HG03565 (cell line): Measurements from ENCODE around the gene AKAP8L.
"Not testable (repeated sequence)": the region's sequence is repeated elsewhere in the genome, so short reads cannot be mapped to it uniquely, and the experiment has no call there.

Source experiments
- ATAC-seq: cut with Tn5 transposase; IDR thresholded peaks from one replicate; pipeline ENCODE4 v1.9.1; 2021; ENCODE audit warnings: mild to moderate bottlenecking, moderate library complexity; ENCODE audit not compliant: unreplicated experiment

AKAP8L gene

DNA sequence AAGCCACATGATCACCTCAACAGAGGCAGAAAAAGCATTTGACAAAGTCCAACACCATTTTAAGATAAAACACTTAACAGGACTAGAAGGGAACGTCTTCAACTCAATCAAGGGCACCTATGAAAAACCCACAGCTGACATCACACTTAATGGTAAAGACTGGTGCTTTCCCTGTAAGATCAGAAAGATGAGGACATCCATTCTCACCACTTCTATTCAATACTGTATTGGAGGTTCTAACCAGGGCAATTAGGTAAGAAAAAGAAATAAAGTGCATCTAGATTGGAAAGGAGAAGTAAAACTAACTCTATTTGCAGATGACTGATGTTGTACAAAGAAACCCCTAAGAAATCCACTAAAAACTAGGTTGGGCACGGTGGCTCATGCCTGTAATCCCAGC lies 28.0 kb downstream of the AKAP8L start:
- ATAC-seq: no peak

GRCh38 chr19:15381864-15382263 lies 36.9 kb downstream of the AKAP8L start:
- ATAC-seq: no peak

DNA sequence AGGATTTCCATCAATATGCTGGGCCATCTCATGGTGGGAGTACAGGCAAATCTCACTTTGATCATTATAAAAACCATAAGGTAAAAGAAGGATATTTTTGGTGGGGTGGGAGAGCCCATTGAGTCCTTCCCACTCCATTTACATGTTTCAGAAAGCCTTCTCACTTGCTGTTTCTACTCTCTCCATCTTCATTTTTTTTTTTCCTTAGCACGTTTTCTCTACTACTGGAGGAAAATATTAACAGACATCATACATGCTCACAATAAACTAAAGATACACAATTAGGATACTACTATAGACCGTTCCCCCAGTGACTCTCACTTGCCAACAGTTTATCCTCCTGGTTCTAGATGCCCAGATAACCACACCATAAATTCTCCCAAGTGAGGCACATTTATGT lies 37.4 kb downstream of the AKAP8L start:
- no peak for ATAC-seq

DNA sequence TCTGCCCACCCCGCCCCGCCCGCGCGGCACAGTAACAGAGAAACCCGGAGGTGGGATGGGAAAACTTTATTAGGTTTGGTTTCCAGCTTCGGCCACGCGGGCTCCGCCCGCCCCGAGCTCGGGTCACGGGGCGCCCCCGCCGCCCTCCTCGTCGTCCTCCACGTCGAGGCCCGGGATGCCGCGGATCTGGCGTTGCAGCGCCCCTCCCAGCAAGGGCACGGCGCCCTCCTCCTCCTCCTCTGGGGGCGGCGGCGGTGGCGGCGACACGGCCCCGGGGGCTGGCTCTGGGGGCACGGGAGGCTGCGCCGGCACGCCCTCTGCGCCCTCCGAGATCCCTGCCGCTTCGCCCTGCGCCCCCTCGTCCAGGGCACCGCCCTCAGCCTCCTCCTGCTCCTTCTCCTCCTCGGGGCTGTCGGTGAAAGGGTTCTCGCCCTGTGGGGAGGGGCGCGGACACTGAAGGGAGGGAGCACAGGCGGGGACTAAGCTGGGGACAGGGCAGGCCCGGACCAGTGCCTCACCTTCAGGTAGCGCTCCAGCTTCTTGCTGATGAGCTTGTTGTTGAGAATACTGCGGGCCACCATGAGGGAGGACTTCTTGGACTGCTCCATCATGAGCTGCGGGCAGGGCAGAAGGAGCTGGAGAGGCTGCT lies 38.7 kb downstream of the AKAP8L start:
- ATAC-seq: peak; percentile 13

DNA sequence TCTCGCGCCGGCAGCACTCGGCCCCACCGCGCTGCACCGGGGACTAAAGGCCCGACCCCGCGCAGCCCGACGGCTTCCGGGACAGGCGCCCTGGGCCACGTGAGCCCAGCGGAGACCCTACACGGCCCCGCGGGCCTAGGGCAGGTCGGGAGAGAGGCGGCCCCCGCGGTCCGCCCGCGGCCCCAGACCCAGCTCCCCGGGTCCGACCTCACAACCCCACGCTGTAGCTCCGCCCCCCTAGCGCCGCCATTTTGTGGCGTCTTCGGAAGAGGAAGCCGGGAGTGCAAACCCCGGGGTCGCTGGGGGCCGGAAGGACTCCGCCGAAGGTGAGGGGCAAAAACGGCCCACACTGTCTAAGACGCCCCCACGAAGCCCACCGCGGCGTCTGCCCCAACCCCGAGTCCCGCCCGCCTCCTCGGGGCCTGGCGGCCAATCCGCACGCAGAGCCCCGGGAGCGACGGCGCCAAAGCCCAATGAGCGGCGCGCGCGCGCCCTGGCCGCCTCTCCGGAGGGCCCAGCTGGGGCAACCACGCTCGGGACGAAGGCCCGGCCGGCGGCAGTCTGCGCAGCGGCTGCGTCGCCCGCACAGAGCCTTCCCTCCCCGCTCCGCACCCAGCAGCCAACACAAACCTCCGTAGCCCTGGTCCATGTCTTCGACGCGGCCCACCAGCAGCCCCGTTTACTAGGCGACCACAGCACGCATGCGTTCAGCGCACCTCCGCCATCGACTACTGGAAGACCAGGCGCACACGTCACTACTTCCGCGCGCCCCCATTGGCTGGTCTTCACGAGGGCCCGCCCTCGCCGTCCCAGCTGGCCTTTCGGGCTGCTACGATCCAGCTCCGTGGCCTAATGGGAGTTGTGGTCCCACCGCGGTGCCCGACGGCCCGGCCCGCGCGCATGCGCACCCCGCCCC lies 39.4 kb downstream of the AKAP8L start, which contains the start of gene AKAP8:
Gene AKAP8, minus strand, starts transcription at position 705 of the 916 bp plus-strand sequence. Its CDS starts 56 bp downstream, at position 649.
- peak; percentile 75 for ATAC-seq

DNA sequence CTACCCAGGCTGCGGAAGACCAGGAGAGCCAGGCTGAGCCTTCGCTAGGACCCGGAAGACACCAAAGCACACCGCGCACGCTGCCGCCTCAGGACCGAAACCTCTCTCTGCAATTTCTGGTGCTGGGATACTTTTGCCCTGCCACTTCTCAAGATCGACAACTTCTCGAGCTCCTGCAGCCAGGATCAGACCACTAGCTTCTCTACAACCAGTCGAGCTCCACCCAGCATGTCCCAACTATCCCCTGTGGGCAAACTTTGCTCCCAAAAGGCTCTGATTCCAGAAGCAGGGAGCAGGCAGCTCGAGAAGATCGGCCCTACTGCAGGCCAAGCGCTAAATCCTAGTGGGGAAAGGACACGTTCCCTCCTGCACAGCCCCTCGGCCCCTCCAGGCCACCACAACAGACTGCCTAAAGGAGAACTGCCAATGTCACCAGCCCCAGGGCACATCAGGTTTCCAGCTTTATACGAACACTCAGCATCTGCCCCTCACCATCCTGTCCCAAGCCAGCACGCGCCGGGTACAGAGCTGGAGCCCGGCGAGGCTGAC lies 40.2 kb downstream of the AKAP8L start:
- ATAC-seq: no peak

DNA sequence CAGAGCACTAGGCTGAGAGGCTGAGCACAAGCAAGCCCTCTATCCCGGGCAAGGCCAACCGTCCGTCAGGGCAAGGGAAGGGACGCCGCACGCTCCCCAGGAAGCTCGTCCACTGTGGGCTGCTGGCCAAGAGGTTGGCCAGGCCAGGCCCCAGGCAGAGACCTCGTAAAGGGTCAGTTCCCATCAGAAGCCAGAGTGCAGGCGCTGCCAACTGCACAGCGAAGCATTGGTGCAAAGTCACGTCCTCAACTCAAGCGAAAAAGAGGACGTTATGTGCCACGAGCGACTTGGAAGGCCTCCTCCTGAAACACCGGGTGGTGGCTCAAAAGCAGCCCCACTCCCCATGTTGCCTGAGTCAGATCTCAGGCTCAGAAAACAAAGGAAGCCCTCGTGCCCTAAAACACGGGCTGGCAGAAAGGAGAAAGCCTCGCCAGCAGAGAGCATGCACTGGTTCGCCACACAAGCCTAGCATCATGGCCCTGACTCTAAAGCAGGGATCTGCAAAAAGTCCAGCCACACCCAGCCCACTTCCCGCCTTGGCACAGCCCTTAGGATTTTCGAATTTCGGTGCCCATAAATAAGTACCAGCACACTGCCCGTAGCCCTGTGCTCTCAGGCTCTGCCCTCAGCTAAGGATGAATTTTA lies 43.9 kb downstream of the AKAP8L start:
- ATAC-seq: no peak

DNA sequence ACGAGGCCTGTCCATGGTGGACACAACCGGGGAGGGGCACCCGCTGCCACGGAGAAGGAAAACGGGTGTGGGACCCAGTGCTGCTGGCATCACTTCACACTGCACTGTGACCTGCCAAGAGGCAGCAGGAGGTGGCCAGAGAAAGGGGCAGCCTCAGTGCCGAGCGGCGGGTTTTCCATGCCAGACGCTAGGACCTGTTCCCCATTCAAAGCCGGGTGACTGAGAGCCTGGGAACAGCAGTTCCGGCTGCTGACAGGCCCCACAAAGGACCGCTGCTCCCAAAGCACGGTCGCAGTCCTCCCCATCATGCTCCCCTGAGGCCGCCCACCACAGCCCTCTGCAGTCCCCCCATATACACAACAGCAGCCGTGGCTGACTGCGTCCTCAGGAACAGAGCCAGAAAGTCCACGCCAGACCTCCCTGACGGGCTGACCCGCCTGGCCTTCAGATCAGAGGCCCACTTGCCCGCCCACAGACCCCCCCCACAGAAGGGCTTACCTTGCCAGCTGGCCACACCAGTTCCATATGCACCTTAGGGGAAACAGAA lies 44.6 kb downstream of the AKAP8L start:
- ATAC-seq: no peak

- ATAC-seq: no peak
Observed at GRCh38 chr19:15373644-15374043, 45.1 kb downstream of the AKAP8L start.

DNA sequence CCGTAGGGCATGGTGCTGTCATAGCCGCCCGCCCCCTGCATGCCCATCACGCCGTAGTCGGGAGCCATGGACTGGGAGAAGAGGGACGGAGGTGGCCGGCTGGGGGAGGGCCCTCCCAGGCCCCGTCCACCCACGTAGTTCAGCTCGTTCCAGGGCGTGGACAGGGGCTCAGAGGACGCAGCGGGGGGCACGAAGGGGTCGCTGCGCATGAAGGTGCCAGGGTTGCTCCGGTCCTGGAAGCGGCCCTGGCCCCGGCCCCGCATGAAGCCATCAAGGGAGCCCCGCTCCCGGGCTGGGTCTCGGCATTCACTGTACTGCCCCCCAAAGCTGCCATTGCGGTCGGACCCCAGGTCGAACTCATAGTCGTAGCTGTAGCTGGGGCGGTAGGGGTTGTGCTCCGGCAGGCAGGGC lies 45.9 kb downstream of the AKAP8L start:
- no peak for ATAC-seq

GRCh38 chr19:15372470-15372869 lies 46.3 kb downstream of the AKAP8L start:
- ATAC-seq: no peak

GRCh38 chr19:15371786-15372380 lies 46.9 kb downstream of the AKAP8L start:
- ATAC-seq: no peak

DNA sequence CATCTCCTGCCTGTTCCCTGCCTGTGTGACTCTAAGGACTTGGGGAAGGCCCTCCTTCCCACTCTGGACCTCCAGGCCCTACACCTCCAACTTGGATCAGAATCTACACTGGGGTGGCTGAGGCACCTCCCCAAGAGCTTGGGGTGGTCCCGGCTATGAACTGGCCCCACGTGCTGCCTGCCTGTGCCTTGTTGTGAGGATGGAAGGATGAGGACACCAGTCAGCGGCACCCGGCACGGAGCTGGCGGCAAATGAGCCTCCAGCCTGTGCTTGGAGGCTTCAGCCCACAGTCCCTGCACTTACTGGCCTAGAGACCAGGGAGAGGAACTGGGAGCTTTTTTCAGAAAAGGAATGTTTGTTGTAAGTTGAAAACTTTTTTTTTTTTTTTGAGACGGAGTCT lies 47.7 kb downstream of the AKAP8L start:
- no peak for ATAC-seq

- ATAC-seq: no peak
Observed at GRCh38 chr19:15369594-15369891, 49.2 kb downstream of the AKAP8L start.

DNA sequence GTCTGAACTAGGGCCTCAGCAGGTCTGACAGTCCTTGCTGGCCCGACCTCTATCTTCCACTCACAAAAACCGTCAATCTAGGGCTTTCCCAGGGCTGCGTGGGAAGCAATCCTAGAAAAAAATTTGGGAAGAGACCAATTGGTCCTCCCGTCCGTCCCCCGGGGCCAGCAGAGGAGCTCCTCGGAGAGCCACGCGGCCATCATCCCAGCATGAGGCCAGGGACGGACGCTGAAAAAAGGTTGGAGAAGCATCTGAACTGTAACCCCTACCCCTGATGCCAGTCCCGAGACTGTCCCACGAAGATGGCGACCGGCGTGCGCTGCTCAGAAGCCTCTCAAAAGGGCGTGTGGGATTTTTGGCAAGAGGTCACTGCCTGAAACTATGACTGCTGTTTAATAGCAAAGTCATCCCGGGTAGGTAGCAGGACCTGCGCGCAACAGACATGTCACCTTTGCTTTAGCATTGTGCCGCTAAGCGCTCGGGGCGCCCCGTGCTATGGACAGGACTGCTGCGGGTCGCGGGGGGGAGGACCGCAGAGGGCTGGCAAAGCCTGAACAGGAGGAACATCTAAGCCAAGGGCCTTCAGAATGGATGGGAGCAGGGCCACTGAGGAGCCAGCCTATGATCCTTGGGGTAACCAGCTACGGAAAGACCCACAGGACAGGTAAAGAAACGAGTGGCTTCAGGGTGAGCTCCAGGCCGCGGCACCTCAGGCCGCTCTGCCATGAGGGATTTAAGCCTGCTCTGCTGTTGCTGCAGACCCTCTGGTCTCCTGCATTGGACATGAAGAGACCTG lies 49.8 kb downstream of the AKAP8L start:
- ATAC-seq: no peak

DNA sequence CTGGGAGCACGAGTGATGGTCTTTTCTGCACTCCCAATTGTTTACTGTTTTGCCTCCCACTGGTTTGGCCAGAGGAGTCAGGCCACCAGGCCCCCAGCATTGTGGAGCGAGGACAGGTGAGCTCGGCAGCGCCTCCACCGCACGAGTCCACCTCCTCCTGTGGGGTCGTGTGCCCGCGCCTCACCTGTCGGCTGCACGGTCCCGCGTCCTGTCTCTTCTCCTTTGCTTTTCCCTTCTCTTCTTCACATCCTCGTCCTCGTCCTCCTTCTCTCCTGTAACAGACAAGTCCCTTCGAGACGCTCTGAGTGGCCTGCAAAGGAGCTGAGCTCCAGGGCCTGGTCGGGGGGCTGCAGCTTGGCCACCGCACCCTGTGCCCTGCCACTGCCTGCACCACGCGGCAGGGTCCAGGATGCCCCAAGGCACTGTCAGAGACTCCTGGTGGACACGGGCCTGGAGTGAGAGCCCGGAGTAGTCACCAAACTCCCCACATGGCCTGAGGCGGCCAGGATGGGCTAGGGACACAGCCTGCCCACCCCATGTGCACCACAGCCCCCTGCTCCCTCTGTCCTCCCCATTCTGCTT lies 50.6 kb downstream of the AKAP8L start:
- ATAC-seq: no peak

DNA sequence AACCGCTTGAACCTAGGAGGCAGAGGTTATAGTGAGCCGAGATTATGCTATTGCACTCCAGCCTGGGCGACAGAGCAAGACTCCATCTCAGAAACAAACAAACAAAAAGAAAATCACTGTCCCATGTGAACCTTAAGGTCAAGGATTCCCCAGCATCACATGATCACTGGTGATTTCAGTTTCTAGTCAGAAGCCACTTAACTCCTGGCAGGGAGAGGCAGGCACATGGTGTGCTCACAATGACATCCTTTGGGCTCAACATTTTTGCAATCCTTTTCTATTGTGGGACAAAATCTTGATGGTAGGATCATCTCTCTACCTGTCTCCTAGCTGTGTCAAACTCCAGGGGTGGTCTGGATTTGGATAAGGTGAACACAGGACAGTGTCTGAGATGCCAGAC lies 51.3 kb downstream of the AKAP8L start:
- ATAC-seq: no peak

DNA sequence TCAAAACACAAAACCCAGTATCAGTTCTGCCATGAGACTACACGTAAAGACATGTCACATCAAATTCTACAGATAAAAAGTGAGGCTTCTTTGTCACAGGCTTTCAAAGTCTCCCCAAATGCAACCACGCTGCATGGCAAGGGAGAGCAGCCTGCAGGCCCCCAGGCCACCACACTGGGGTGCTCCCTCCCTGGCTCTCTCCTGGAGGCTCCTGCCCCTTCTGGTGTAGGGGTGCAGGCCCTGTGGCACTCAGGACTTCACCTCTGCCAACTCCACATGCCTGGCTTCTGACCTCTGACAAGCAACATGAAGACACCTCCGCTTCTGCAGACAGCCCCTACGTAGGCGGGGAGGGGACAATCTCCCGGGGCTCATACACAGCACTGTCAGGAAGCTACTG lies 53.5 kb downstream of the AKAP8L start:
- no peak for ATAC-seq

GRCh38 chr19:15363791-15364190 lies 55.0 kb downstream of the AKAP8L start:
- not testable (repeated sequence) for ATAC-seq

- not testable (repeated sequence) for ATAC-seq
Observed at GRCh38 chr19:15363048-15363447, 55.7 kb downstream of the AKAP8L start.
